ENCODE measurements around the gene DAAM2.

GRCh38 chr6:39746795-39747194 lies 45.4 kb upstream of the DAAM2 start:
- TF ChIP-seq YY1 (IDR thresholded peaks at IDR 0.05; ENCODE audit: insufficient read depth, insufficient read length) (no peak), ZNF274 (IDR thresholded peaks at IDR 0.05; ENCODE audit: low read depth, low read length) (no peak), SUZ12 (IDR thresholded peaks at IDR 0.05; ENCODE audit: extremely low read depth, insufficient read depth, insufficient read length) (no peak)

Data from NT2/D1 (cell line).